GM10266 (cell line): Measurements from ENCODE around the gene PTBP3.
"Not testable (repeated sequence)": the region's sequence is repeated elsewhere in the genome, so short reads cannot be mapped to it uniquely, and the experiment has no call there.

Source experiments
- DNase-seq: peaks from one replicate; pipeline ENCODE4 v3.0.0; 2012; ENCODE audit errors: extremely low spot score
- TF ChIP-seq, protein P1 (sequence below): IDR thresholded peaks from 2 replicates; pipeline ENCODE4 v1.5.1; 2012; ENCODE audit warnings: mild to moderate bottlenecking, low read depth; ENCODE audit not compliant: control insufficient read depth, insufficient read depth; ENCODE audit errors: missing control alignments

Gene PTBP3

DNA sequence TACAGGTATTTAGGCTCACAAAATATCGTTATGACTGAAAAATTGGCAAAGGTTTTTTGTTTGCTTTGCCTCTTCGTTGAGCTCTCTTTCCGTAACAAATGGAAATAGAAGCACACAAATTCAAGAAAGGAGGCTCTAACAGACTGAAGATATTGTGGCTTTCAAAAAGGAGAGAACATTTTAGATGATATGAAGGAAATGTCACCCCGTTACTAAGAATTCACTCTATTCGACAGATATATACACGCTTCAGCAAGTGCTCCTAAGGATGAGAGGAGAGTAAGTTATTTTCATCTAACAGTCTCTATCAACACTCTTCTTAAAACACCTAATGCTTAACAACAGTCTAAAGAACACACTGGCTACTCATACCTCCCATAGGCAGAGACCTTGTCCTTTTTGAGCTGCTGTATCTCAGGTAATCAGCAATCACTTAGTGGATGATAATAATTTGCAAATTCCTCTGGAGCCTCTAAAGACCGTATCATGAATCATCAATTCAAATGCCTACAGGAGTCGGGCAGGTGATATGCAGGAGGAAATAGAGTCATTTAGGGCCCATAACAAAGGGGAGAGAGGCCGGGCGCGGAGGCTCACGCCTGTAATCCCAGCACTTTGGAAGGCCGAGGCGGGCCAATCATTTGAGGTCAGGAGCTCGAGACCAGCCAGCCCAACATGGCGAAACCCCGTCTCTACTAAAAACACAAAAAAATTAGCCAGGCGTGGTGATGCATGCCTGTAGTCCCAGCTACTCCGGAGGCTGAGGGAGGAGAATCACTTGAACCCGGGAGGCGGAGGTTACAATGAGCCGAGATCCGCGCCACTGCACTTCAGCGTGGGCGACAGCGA lies 45.1 kb upstream of the PTBP3 start:
- DNase-seq: no peak
- TF ChIP-seq, protein P1, sequence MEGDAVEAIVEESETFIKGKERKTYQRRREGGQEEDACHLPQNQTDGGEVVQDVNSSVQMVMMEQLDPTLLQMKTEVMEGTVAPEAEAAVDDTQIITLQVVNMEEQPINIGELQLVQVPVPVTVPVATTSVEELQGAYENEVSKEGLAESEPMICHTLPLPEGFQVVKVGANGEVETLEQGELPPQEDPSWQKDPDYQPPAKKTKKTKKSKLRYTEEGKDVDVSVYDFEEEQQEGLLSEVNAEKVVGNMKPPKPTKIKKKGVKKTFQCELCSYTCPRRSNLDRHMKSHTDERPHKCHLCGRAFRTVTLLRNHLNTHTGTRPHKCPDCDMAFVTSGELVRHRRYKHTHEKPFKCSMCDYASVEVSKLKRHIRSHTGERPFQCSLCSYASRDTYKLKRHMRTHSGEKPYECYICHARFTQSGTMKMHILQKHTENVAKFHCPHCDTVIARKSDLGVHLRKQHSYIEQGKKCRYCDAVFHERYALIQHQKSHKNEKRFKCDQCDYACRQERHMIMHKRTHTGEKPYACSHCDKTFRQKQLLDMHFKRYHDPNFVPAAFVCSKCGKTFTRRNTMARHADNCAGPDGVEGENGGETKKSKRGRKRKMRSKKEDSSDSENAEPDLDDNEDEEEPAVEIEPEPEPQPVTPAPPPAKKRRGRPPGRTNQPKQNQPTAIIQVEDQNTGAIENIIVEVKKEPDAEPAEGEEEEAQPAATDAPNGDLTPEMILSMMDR: no peak

DNA sequence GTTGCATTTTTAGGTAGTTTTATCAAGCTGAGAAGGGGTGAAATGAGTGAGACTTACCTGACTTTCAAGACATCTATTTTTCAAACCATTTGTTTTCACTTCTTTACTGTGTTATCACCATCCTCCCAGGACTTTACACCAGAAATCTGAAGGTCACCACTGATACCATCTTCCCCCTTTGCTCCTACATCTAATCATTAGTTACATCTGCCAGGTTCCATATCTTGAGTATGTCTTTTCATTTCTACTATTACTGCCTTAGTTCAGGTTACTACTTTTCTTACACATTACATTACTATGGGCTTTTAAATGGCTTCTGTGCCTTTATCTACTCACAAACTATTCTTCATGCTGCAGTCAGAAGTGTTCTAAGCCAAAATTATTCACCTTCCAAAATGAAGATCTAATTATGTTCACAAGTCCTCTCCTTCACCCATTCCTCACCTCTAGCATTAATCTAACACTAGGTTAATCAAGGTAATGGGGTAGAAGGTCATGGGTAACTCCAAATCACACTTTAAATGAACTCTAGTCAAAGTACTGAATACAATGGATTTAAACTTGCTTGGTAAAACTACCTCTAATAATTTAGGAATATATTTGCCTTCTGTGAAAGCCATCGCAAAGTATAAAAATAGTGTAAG lies 44.4 kb upstream of the PTBP3 start:
- DNase-seq: no peak
- TF ChIP-seq, protein P1: no peak

DNA sequence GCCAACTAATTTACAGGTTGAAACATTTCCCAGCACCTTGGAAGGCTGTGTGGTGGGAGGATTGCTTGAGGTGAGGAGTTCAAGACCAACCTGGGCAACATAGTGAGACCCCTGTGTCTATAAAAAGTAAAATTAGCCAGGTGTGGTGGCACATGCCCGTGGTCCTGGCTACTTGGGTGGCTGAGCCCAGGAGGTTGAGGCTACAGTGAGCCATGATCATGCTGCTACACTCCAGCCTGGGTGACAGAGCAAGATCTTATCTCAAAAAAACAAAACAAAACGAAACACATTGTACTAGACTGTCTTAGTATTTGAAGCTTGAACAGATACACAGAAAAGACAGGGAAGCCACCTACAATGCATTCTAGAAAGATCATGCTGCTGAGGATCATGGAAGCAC lies 43.7 kb upstream of the PTBP3 start:
- no peak for DNase-seq
- TF ChIP-seq, protein P1: no peak

DNA sequence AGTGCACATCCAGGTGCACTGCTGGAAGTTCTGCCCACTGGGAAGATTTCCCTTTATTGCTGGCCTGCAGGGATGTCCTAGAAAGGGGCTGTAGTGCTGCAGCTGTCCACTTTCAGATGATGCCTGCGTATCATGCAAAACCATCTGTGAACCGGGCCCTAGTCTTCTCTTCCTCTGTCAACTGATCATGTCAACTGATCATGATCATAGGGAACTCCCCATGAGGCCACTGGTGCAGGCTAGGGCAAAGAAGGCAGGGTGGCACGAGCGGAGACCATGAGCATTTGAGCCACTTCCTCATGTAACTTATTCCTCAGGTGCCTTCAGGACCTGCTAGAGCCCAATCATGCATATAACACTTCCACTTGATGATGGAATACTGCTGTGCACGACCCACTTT lies 41.9 kb upstream of the PTBP3 start:
- TF ChIP-seq, protein P1: no peak
- DNase-seq: no peak

DNA sequence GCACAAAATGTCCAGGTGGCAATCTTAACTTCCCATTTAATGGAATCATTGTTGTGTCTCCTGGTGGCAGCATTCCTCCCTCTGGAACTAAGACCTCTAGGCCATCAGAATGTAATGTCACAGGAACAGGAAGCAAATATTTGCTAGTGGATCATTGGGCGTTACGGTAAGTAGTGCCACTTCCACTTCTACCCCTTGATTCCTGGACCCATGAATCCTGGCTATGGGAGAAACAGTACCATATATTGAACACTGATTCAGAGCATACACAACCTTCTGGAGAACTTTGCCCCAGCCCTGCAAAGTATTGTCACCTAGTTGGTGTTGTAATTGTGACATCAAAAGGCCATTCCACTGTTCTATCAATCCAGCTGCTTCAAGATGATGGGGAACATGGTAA lies 40.8 kb upstream of the PTBP3 start:
- DNase-seq: not testable (repeated sequence)

DNA sequence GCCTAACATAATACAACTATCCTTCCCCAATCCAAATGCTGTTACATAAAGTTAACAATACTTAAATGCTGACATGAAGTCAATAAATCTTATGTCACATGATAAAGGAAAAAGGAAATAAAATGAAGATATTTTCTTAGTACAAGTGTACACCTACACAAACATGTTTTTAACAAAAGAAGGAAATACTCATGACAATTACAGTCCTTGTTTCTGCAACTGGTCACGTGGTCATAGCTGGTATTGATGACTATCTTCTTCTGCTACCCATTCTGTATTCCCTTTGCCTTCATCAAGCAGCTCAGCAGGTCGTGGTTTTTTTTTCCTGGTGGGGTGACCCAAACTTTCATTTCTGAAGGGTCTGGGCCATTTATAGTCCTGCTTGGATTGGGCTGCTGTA lies 40.2 kb upstream of the PTBP3 start:
- not testable (repeated sequence) for DNase-seq

DNA sequence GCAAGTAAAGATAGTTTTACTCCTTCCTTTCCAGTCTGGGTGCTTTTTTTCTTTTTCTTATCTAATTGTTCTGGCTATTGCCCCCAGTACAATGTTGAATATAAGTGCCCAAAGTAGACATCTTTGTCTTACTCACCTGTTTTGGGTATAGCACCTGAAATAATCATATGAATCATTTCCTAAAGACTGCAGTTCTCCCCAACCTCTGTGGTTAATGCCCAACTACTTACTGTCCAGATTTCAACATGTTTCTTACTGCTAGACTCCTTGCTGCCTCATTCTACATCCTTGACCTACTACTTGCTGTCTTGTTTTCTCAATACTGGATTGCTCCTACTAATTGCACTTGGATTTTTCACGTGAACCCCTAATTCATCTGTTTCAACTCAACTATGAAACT lies 37.6 kb upstream of the PTBP3 start:
- TF ChIP-seq, protein P1: no peak
- no peak for DNase-seq

DNA sequence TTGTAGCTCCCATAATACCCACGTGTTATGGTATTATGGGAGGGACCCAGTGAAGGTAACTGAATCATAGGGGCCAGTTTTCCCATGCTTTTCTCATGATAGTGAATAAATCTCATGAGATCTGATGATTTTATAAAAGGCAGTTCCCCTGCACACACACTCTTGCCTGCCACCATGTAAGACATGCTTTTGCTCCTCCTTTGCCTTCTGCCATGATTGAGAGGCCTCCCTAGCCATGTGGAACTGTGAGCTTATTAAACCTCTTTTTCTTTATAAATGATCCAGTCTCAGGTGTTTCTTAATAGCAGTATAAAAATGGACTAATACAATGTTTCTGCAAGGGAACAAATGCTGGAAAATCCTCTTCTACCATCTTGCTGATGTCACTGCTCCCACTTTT lies 36.4 kb upstream of the PTBP3 start:
- TF ChIP-seq, protein P1: no peak

More for the DNA sequence above, 36.4 kb upstream of the PTBP3 start:
- no peak for DNase-seq
